ENCODE measurements around the gene NSD2. TPM values are rescaled to one million over a fixed set of nuclear protein-coding genes. Genes with fewer than 3 reads are reported as not detected.
"Not testable (repeated sequence)": the region's sequence is repeated elsewhere in the genome, so short reads cannot be mapped to it uniquely, and the experiment has no call there.

Gene NSD2
- total RNA-seq, 1 donor from 2014 or later = 32.6 TPM

DNA sequence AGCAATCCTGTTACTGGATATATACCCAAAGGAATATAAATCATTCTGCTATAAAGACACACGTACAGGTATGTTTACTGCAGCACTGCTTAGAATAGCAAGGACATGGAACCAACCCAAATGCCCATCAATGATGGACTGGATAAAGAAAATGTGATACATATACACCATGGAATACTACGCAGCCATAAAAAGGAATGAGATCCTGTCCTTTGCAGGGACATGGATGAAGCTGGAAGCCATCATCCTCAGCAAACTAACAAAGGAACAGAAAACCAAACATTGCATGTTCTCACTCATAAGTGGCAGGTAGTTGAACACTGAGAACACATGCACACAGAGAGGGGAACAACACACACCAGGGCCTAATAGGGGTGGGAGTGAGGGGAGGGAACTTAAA, 132.2 kb downstream of the NSD2 start:
- intact Hi-C loops (cut with DNase I); DNase-seq; ATAC-seq (ENCODE audit: poor library complexity): not testable (repeated sequence)

DNA sequence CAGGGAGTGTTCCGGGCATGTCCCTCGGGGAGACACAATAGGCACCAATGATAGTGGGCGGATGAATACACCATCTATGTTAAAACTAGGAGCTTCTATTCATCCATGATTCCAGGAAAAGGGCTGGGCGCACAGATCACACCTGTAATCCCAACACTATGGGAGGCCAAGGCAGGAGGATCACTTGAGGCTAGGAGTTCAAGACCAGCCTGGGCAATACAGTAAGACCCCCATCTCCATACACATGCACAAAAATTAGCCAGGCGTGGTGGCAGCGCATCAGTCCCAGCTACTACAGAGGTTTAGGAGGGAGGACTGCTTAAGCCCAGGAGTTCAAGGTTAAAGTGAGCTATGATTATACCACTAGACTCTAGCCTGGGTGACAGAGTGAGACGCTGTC, 135.2 kb downstream of the NSD2 start:
- intact Hi-C loops (cut with DNase I) = no loop called here
- no peak for DNase-seq
- ATAC-seq (ENCODE audit: poor library complexity) = no peak

DNA sequence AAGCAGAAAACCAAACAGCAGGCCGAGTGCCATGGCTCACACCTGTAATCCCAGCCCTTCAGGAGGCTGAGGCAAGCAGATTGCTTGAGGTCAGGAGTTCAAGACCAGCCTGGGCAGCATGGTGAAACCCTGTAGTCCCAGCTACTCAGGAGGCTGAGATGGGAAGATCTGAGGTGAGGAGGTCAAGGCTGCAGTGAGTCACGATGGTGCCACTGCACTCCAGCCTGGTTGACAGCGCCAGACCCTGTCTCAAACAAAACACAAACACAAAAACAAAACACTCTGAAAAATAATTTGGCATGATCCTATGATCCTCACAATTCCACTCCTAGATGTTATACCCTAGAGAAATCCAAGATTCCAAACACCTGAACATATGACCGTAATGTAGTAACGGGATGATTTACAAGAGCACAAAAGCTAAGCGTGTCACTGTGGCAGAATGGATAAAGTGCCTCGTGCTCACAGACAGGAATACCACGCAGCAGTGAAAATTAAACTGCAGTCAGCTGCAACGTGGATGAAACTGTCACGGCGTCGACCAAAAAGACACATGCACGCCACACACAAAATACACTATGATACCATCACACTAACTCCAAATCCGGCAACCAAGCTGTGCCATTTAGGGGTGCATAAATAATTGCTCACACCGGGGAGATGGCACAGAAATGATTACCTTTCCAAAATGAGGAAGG, 135.9 kb downstream of the NSD2 start:
- intact Hi-C loops (cut with DNase I) = no loop called here
- ATAC-seq (ENCODE audit: poor library complexity) (no peak), DNase-seq (no peak)

DNA sequence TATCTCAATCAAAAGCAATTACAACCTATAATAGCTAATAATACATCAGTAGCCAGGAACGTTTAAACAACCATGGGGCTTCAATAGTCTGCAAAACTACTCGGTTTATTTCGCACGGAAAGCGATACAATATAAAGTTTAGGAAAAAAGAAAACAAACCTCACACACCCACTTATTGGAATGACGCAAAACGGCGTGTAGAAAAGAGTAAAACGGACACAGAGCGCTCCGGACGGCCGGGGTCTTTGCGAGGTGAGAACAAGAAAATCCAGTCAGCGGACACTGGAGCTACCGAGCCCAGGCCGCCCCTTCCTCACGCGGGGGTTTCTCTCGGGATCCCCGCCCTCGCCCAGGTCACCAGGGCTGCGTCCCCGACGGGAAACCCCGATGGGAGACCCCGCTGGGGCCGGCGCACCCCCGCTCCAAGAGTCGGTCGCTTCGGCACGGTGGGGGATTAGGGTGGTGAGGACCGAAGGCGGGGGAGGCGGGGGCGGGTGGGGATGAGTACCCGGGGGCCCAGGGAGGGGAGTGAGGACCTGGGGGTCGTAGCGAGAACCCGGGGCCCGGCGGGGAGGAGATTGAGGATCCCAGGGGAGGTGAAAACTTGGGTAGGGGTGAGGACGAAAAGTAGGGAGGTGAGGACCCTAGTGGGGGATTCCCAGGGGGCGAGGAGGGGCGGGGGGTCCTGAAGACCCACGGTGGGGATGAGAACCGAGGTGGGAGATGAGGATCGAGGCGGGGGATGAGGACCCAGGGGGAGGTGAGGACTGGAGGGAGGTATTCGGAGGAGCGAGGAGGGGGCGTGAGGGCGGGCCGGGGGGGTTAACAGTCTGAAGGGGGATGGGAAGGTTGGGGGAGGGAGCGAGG, 136.8 kb downstream of the NSD2 start:
- ATAC-seq (ENCODE audit: poor library complexity) = no peak
- intact Hi-C loops (cut with DNase I) = no loop called here
- no peak for DNase-seq

DNA sequence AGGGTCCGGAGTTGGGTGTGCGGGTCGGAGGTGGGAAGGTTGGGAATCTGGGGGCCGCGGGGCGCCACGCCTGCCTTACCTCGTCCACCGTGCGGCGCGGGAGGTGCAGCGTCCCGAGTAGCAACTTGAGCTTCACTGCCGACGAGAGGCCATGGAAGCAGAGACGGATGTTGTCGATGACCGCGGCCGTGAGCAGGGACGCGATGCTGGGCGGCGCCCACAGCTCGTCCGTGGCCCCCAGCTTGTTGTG, 137.4 kb downstream of the NSD2 start:
- DNase-seq (no peak), ATAC-seq (ENCODE audit: poor library complexity) (peak; percentile 22)
- intact Hi-C loops (cut with DNase I) = no loop called here

DNA sequence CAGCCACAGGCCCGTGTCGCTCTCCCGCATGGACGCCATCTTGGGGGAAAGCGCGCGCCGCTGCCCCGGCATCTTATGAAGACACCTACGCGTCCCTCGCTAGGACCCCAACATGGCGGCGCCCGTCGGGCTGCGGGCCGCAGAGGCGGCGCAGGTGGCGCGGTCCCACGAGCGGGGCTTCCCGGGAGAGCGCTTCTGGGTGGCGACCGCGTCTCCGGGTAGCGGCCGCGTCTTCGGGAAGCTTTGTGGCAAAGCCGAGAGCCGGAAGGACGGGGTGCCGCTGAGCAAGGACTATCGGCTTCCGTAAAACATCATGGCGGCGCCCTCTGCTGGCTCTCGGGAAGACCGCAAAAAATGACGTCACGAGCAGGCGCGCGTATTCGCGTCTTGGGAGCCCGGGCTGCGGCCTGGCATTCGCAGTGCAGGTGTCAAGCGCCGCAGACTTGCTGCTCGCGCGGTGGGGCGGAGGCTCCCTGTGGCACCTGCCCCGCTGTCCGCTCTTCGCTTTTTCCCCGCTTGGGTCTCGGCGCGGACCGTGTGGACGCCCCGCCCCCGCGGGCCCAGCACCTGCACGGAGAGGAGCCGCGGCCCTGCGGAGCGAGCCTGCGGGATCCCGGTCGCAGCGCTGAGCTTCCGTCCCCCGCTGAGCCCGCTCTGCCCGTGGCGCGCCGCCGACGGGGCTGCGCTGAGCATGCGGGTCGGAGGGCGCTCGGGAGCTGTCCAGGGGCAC, 137.9 kb downstream of the NSD2 start, which contains the start of gene NELFA:
Gene NELFA, minus strand, starts transcription at position 54 of the 730 bp plus-strand sequence. Its CDS starts 15 bp downstream, at position 39.
- ATAC-seq (ENCODE audit: poor library complexity) (peak; percentile 97), DNase-seq (peak; percentile 97)
- intact Hi-C loops (cut with DNase I) = no loop called here

DNA sequence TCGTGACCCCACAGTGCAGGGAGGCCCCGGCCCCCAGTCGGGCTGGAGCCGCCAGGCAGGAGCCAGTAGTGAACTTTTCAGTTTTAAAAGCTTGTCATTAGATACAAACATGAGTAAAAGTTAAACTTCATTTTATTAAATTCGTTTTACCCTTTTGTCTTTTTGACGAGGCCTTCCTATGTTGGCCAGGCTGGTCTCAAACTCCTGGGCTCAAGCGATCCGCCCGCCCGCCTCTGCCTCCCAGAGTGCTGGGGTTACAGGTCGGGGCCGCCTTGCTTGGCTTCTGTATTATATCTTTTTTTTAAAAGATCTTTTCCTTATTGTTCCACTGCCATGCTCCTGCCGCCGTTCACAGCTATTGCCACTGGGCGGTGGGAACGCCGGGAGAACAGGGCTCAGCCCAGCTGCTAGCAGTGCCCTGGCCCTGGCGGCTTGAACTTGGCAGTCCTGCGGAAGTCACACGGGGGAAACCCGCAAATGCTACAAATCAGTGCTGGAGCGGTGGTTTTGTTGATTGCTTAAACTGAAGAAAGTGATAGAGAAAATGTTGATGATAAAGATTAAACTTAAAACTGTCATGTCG, 138.5 kb downstream of the NSD2 start:
- DNase-seq (peak; percentile 74), ATAC-seq (ENCODE audit: poor library complexity) (peak; percentile 54)
- intact Hi-C loops (cut with DNase I) = no loop called here

DNA sequence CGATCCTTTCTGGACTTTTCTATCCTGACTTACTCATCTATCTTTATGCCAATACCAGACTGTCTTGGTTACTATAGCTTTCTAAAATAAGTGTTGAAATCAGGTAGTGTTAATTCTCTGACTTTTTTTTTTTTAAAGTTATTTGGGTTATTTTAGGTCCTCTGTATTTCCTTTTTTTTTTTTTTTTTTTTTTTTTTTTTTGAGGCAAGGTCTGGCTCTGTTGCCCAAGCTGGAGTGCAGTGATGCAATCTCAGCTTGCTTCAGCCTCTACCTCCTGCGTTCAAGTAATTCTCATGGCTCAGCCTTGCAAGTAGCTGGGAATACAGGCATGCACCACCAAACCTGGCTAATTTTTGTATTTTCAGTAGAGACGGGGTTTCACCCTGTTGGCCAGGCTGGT, 140.4 kb downstream of the NSD2 start:
- no peak for ATAC-seq (ENCODE audit: poor library complexity)
- intact Hi-C loops (cut with DNase I) = no loop called here
- DNase-seq = no peak

DNA sequence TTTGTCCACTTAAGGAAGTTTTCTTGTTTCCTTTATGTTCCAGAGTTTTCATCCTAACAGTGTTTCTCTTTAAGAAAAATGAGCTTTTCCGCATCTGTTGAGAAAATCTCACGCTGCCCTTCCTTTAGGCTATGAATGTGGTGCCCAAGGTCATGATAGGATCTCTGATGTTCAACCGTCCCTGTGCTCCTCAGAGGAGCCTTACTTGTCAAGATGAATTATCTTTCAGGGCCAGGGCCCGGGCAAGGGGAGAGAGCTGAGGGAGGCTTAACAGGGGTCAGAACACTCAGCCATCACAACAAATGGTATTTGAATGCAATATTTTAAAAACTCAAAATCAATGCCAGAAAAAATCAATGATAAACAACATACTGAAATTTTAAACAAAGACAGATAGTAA, 143.8 kb downstream of the NSD2 start:
- ATAC-seq (ENCODE audit: poor library complexity) (no peak), DNase-seq (no peak)
- intact Hi-C loops (cut with DNase I) = no loop called here

DNA sequence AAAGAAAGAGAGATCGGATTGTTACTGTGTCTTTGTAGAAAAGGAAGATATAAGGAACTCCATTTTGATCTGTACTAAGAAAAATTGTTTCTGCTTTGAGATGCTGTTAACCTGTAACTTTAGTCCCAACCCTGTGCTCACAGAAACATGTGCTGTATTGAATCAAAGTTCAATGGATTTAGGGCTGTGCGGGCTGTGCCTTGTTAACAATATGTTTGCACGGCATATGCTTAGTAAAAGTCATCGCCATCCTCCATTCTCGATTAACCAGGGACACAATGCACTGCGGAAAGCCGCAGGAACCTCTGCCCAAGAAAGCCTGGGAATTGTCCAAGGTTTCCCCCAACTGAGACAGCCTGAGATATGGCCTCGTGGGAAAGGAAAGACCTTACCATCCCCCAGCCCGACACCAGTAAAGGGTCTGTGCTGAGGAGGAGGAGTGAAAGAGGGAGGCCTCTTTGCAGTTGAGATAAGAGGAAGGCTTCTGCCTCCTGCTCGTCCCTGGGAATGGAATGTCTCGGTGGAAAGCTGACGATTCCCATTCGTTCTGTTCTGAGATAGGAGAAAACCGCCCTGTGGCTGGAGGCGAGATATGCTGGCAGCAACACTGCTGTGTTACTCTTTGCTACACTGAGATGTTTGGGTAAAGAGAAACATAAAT, 150.3 kb downstream of the NSD2 start:
- DNase-seq; intact Hi-C loops (cut with DNase I); ATAC-seq (ENCODE audit: poor library complexity): not testable (repeated sequence)

DNA sequence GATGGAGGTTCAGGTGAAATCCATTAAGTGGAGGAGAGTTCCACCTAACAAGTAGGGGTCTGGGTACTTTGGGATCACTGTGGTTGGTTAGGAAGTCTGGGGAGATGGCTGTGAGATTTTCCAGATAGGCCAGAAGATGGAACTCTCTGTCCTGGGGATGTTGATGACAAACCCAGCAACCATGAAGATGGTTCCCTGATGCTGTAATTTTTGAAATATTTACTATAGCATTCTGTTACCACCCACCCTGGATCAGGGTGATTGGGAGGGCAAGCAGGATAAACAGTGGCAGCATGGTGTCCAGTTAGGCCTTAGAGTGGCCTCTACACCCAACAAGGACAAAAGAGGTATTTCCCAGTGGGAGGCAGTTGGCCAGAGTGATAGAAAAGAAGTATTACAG, 153.5 kb downstream of the NSD2 start:
- ATAC-seq (ENCODE audit: poor library complexity) = no peak
- DNase-seq = no peak
- intact Hi-C loops (cut with DNase I) = no loop called here

DNA sequence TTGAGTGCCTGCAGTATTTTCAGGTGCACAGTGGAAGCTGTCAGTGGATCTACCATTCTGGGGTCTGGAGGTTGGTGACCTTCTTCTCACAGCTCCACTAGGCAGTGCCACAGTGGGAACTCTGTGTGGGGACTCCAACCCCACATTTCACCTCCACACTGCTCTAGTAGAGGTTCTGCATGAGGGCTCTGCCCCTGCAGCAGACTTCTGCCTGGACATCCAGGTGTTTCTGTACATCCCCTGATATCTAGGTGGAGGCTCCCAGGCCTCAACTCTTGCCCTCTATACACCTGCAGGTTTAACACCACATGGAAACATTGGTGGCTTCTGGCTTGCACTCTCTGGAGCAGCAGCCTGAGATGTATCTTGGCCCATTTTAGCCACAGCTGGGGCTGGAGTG, 154.6 kb downstream of the NSD2 start:
- ATAC-seq (ENCODE audit: poor library complexity) (no peak), DNase-seq (no peak)
- intact Hi-C loops (cut with DNase I) = no loop called here

DNA sequence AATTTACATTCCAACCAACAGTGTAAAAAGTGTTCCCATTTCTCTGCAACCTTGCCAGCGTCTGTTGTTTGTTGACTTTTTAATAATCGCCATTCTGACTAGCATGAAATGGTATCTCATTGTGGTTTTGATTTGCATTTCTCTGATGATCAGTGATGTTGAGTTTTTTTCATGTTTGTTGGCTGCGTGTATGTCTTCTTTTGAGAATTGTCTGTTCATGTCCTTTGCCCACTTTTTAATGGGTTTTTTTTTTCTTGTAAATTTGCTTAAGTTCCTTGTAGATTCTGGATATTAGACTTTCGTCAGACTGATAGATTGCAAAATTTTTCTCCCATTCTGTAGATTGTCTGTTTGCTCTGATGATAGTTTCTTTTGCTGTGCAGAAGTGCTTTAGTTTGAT, 155.9 kb downstream of the NSD2 start:
- DNase-seq; intact Hi-C loops (cut with DNase I); ATAC-seq (ENCODE audit: poor library complexity): not testable (repeated sequence)

DNA sequence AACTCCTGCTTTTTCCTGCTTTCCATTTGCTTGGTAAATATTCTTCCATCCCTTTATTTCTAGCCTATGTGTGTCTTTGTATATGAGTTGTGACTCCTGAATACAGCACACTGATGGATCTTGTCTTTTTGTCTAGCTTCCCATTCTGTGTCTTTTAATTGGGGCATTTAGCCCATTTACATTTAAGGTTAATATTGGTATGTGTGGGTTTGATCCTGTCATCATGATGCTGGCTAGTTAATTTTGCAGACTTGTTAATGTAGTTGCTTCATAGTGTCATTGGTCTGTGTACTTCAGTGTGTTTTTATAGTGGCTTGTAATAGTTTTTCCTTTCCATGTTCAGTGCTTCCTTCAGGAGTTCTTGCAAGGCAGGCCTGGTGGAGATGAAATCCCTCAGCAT, 160.0 kb downstream of the NSD2 start:
- intact Hi-C loops (cut with DNase I); ATAC-seq (ENCODE audit: poor library complexity); DNase-seq: not testable (repeated sequence)

Small RNAs within 50 kb of the gene (microRNA-seq; reads per million reads assigned to microRNA genes)
- not detected for gene MIR943

Other genes with a start within 250 kb of the NSD2 start
- gene FAM53A, start 187.1 kb upstream of the NSD2 start, total RNA-seq = 1.0 TPM
- 12.6 TPM for gene SLBP, start 159.1 kb upstream of the NSD2 start, total RNA-seq
- gene TMEM129, start 150.1 kb upstream of the NSD2 start, total RNA-seq = 28.6 TPM
- 7.0 TPM for gene TACC3, start 149.9 kb upstream of the NSD2 start, total RNA-seq
- 2.9 TPM for gene FGFR3, start 78.1 kb upstream of the NSD2 start, total RNA-seq
- gene LETM1, start 15.2 kb upstream of the NSD2 start, total RNA-seq = 41.8 TPM
- 10.4 TPM for gene NELFA, start 137.6 kb downstream of the NSD2 start, total RNA-seq
- 1.00 TPM for gene NAT8L, start 187.9 kb downstream of the NSD2 start, total RNA-seq